Stimulated activated CD8-positive, alpha-beta memory T cell treated with anti-CD3 and anti-CD28 coated beads, Interleukin-7, amount 100 ng/mL, for 1 hour (primary cell): ENCODE results near the gene REXO4.

Experiments used
- DNase-seq, 2 donors: peaks; one replicate each; pipeline ENCODE4 v3.0.0-alpha.2; 2020; ENCODE audit warnings: low read depth in 2 of 2

The REXO4 gene

DNA sequence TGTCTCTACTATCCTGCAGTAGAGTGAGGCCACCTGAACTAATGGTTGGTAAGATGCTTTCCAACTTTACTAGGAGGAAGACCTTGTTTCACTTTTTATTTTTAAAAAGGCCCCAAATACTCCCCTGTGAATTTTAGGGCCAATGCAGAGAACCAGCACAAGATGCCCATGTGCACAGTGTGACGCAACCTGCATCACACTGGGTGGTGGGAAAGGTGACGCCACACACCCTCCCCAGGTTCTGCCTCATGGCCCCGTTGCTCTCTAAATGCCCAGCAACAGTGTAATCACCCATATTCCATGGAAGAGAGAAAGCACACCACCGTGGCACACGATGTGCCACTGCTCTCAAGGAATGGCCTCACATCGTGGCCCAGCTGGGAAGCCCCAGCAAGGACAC is 48.4 kb downstream of the REXO4 start:
- DNase-seq, result no peak

DNA sequence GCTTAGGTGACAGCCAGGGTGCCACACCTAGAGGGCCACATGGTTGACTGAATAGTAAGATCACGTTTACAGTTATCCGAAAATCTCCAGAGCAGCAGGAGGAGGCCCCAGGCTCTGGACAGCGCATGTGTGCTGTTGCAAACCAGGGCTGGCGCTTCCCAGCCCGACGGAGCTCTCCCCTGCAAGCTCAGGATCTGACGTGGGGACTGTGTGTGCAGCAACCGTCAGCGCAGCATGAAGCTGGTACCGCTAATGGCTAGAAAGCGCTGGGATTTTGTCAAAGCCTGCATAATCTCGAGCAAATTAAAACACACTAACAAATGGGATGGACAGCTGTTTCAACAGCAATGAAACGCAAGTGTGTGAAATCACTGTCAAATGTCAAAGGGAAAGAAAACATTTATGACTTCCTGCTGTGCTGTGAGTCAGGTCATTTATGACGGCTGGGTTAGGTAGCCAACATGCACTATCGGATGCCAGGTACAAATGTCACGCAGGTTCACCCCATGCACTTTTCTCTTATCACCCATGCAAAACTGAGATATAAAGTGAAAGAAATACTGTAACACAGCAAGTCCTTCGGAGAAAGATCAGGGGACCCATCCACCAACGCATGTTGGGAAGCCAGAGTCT is 49.4 kb downstream of the REXO4 start:
- DNase-seq, result no peak

DNA sequence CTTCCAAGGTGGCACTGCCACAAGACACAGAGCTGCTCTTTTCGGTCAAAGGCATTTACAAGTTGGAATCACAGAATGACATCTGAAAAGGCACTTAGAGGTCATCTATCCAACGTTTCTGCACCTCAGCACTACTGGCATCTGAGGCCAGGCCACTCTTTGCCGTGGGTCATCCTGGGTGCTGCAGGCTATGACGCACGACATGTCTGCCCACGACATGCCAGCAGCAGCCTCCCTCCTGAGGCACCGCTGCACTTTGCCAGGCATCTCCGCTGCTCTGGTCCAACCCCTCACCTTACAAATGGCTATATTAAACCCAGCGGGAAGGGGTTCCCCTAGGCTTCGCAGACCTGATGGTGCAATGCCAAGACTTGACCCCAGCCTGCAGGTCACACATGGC is 50.0 kb downstream of the REXO4 start:
- no peak for DNase-seq

DNA sequence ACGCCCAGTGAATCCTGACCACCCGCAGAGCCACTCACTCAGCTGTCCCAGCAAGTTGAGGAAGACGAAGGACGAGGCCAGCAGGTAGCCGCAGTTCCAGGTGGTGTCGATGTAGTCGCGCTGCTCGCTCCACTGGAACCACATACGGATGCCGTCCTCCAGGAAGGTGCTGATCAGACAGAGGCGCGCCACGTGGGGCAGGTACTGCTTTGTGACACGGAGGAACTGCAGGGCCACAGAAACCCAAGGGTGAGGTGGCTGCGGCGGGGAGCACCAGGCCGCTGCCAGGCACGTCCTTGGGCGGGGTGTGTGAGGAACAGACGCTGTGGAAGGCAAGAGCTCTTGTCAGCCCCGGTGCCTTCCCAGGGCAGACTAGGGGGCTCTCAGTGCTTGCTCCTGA is 50.6 kb downstream of the REXO4 start:
- DNase-seq, result no peak

DNA sequence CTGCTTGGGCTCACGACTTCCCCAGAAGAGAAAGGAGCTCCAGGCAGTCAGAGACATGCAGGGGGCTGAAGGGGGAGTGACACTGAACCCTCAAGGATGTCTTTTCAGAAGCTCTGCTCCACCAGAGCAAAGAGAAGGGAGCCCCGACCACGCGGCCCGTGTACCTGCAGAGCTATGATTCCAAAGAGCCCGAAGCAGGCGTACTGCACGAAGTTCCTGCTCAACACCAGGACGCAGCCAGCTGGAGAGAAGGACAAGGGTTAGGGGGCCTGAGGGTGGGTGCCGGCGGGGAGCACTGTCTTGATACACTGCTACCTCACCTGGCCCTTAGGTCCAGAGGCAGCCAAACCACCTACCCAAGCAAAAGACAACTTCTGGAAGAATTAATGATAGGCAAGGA is 51.4 kb downstream of the REXO4 start:
- DNase-seq, result no peak

DNA sequence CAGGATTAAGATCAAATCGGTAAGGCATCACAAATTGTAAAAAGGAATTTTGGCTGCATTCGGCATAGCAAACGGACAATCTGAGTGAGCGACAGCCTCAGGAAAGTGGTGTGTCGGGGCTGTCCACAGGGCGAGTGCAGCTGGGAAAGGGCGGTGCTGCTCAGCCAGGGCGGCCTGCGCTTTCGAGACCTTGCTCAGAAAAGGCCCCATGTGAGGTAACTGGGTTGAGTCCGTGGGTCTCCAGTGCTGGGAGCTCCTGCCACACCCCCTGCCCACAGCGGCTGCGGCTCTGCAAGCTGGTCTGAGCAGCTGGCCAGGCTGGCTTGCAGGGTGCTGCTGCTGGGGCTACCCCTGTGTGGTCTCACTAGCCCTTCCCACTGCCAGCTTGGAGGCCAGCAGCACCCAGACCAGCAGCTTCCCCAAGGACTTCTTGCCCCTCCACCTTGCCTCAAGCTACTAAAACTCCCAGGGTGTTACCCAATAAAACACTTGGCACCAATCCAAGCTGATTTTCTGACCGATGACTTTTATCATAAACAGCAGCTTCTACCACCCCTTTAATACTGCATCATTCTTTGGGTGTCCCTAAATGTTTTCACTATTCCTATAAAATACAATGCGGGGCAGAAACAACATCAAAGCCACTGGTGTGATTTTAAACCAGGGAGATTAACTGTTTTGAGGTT is 55.3 kb downstream of the REXO4 start:
- DNase-seq, result no peak

DNA sequence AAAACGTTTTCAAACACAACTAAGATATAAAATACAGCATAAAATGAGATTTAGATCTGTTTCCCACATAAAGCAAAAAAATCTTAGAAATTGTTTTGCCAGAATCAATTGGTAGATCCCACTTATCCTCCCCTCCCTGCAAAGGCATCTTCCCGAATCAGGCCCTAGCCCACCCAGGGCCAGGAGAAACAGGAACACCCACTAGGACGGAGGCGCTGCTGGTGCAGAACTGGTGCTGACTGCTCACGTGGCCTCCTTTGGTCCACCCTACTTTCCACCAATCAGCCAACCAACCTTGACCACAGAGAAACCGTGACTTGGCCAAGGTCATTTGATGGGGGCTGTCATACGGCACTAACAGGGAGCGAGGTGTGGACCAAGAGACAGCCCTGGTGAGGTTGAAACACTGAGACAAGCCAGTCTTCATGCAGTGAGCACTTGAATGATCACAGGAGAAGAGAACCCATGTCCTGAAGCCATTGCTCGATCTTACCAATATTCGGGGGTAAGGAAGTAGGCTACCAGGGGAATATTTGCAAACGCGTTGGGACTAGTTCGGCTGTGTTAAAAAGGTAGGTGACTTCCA is 56.2 kb downstream of the REXO4 start:
- no peak for DNase-seq

DNA sequence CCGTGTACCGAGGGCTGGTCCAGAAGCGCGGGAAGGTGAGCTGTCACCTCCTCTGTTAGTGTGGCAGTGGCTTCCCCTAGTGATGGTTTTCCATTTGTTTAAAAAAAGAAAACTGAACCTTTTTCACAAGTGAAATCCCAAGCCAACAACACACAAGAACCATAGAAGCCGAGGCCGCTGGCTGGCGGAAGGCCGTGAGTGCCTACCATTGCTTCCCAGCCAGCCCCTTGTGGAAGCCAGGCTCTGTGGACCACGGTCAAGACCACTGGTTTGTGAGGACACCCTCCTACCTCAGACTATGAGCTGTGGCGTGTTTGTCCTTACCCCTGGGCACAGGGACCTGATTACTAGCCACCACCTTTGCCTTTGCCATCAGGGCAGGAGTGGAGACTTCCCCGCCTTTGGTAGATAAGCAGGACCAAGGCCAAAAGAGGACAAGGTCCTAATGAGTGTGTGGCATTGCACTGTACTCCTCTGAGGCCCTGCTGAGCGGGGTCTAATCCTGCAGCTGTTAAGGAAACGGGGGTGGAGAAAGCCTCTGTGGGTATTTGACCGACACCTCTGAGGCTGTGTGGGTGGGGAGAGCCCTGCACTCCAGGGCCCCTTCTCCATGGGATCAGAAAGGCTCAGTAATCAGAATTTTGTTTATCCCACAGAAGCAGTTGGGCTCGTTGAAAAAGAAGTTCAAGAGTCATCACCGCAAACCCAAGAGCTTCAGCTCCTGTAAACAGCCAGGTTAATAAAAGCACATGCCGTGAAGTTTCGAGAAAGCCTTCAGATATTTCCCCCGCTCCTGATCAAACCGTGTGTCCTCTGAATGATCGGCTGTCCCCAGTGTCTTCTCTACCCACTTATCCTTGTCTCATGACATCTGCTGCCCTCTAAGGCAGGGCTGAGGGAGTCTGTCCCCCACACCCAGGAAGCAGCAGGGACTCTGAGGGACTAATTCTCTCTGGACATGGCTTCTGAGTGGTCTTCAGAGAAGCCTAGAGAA is 57.1 kb downstream of the REXO4 start:
- no peak for DNase-seq

DNA sequence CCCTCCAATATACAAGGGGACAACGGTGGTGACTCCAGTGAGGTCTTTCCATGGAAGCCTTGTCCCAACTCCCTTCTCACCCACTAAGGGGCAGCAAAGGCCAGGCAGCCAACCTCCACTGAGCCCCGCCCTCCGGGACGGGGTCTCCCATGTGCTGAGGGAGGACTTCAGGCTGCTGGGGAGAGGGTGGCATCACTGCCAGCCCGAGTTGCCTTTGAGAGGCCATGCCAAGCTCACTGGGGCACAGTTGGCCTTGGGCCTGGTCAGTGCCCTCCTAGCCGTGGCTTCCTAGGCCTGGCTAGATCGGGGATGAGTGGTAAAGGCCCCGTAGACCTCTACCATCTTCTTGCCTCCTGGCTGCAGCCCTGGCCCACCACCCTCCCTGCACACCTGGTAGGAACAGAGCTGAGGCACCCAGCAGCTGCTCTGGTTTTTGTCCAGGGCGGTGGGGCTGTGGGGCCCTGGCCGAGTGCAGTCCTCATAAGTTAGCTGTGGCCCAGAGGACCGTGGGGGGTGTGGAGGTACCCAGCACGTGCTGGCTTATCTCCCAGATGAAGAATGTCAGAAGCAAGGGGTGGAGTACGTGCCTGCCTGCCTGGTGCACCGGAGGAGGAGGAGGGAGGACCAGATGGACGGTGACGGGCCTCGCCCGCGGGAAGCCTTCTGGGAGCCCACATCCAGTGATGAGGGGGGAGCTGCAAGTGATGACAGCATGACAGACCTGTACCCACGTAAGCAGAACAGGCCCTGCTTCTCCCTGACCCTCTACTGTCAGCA is 58.2 kb downstream of the REXO4 start:
- no peak for DNase-seq

DNA sequence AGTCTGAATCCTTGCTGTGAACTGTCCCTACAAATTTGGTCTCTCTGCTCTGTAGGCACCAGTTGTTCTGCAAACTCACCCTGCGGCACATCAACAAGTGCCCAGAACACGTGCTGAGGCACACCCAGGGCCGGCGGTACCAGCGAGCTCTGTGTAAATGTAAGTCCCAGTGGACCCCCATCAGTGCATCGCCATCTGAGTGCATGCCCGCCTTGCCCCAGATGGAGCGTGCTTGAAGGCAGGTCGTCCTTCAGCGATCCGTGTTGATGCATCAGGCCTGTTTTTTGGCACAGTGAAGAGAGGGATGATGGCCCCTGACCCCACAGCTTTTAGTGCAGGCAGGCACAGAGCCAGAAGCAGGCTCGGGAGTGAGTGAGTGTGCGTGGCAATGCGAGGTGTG is 60.2 kb downstream of the REXO4 start:
- DNase-seq, result no peak

DNA sequence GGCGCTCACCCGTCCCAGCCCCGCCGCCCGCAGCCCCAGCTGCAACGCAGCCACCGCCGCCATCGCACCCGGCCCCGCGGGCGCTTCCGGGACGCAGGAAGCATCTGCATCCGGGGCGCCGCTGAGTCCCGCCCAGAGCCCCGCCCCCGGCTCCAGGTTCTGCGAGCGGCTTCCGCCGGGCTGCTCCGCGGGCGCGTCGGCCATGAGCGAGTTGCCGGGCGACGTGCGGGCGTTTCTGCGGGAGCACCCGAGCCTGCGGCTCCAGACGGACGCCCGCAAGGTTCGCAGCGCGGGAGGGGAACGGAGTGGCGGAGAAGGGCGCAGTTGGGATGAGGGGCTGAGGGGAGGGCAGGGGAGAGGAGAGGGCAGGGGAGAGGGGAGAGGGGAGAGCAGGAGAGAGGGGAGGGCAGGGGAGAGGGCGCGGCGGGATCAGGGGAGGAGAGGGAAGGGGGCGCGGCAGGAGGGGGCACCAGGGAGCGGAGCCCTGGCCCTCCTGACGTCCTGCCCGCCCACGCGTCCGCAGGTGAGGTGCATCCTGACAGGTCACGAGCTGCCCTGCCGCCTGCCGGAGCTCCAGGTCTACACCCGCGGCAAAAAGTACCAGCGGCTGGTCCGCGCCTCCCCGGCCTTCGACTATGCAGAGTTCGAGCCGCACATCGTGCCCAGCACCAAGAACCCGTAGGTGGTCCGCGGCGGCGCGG is 61.3 kb downstream of the REXO4 start, which contains the start of the genes SURF1 and SURF2:
TSS of gene SURF1 (minus strand) at position 97 of the 701 bp plus-strand sequence. CDS start at position 63, 34 bp downstream.
TSS of gene SURF2 (plus strand) at position 160 of the 701 bp plus-strand sequence. CDS start at position 203, 43 bp downstream.
- DNase-seq, result peak; percentile 77 to 79
